Testis (tissue), 2 donors: ENCODE data around the gene ZNF70.

Source experiments
- CTCF ChIP-seq, 3 experiments: fragments of 450-650 bp in 2 of 3; fragments of 200-600 bp in 1 of 3; sonication (generic) in 1 of 3; IDR thresholded peaks; one replicate each; pipeline ENCODE4 v1.5.1; 2016 to 2019; ENCODE audit warnings: antibody characterized with exemption in 3 of 3, mild to moderate bottlenecking in 2 of 3, moderate library complexity in 1 of 3
- POLR2A ChIP-seq: fragments of 450-650 bp; IDR thresholded peaks from one replicate; pipeline ENCODE4 v1.6.1; 2017; ENCODE audit warnings: antibody characterized with exemption, mild to moderate bottlenecking, moderate library complexity

- TF ChIP-seq POLR2A (no peak), CTCF (IDR thresholded peaks at IDR 0.05) (no peak)
Observed at GRCh38 chr22:23777776-23778576, 27.1 kb upstream of the ZNF70 start.
